ENCODE data around the gene ADM5. TPM values are rescaled to one million over a fixed set of nuclear protein-coding genes. Genes with fewer than 3 reads are reported as not detected.

Gene ADM5
- total and polyA plus RNA-seq, 8 donors: 0.28 to 2.5 (median 0.66) TPM

Small RNAs within 50 kb of the gene (microRNA-seq; reads per million reads assigned to microRNA genes)
- gene MIR5088: 0 reads per million in 2 donors

Other genes starting within 250 kb of the ADM5 start
- gene SLC17A7, start 248.1 kb upstream of the ADM5 start, total RNA-seq: under 1 TPM in 5 of 6 donors, not detected in 1; 0.13 to 0.53 (median 0.40) TPM
- under 1 TPM; 0.30 to 0.31 TPM for gene SLC17A7, start 248.1 kb upstream of the ADM5 start, polyA plus RNA-seq
- 10 to 100 TPM; 34.2 to 49.1 (median 37.2) TPM for gene PIH1D1, start 237.8 kb upstream of the ADM5 start, total RNA-seq
- gene PIH1D1, start 237.8 kb upstream of the ADM5 start, polyA plus RNA-seq: 100 to 1,000 TPM in 1 of 2 donors, 10 to 100 TPM in 1; 82.5 to 110 TPM
- 10 to 100 TPM; 16.1 to 22.9 (median 19.8) TPM for gene ALDH16A1, start 236.4 kb upstream of the ADM5 start, total RNA-seq
- 10 to 100 TPM; 72.4 to 89.3 TPM for gene ALDH16A1, start 236.4 kb upstream of the ADM5 start, polyA plus RNA-seq
- 1 to 10 TPM in 5 of 6 donors, under 1 TPM in 1; 0.79 to 3.7 (median 1.8) TPM for gene FLT3LG, start 215.4 kb upstream of the ADM5 start, total RNA-seq
- gene FLT3LG, start 215.4 kb upstream of the ADM5 start, polyA plus RNA-seq: 1 to 10 TPM; 7.1 to 8.4 TPM
- gene RPL13A, start 202.0 kb upstream of the ADM5 start, total RNA-seq: 1,000 to 10,000 TPM; 1,459 to 2,866 (median 2,217) TPM
- 1,000 to 10,000 TPM; 1,585 to 1,842 TPM for gene RPL13A, start 202.0 kb upstream of the ADM5 start, polyA plus RNA-seq
- gene RPS11, start 193.2 kb upstream of the ADM5 start, total RNA-seq: 1,000 to 10,000 TPM in 4 of 6 donors, 100 to 1,000 TPM in 2; 765 to 1,427 (median 1,126) TPM
- 1,000 to 10,000 TPM; 2,346 to 2,426 TPM for gene RPS11, start 193.2 kb upstream of the ADM5 start, polyA plus RNA-seq
- 100 to 1,000 TPM in 1 of 6 donors, 10 to 100 TPM in 5; 48.4 to 105 (median 66.3) TPM for gene FCGRT, start 176.9 kb upstream of the ADM5 start, total RNA-seq
- gene FCGRT, start 176.9 kb upstream of the ADM5 start, polyA plus RNA-seq: 10 to 100 TPM; 74.5 to 87.8 TPM
- 10 to 100 TPM in 1 of 6 donors, 1 to 10 TPM in 5; 1.6 to 16.5 (median 4.8) TPM for gene RCN3, start 161.6 kb upstream of the ADM5 start, total RNA-seq
- gene RCN3, start 161.6 kb upstream of the ADM5 start, polyA plus RNA-seq: 10 to 100 TPM; 38.7 to 41.5 TPM
- 10 to 100 TPM; 40.5 to 76.3 (median 52.1) TPM for gene NOSIP, start 109.0 kb upstream of the ADM5 start, total RNA-seq
- gene NOSIP, start 109.0 kb upstream of the ADM5 start, polyA plus RNA-seq: 100 to 1,000 TPM; 120 to 148 TPM
- gene PRRG2, start 108.3 kb upstream of the ADM5 start, total RNA-seq: 1 to 10 TPM; 6.5 to 8.9 (median 8.3) TPM
- 10 to 100 TPM; 11.6 to 15.9 TPM for gene PRRG2, start 108.3 kb upstream of the ADM5 start, polyA plus RNA-seq
- 10 to 100 TPM in 3 of 6 donors, 1 to 10 TPM in 3; 8.3 to 17.7 (median 9.5) TPM for gene PRR12, start 98.4 kb upstream of the ADM5 start, total RNA-seq
- 10 to 100 TPM; 14.0 to 18.9 TPM for gene PRR12, start 98.4 kb upstream of the ADM5 start, polyA plus RNA-seq
- gene RRAS, start 49.5 kb upstream of the ADM5 start, total RNA-seq: 10 to 100 TPM in 2 of 6 donors, 1 to 10 TPM in 4; 5.5 to 24.4 (median 7.5) TPM
- 10 to 100 TPM; 27.2 to 42.9 TPM for gene RRAS, start 49.5 kb upstream of the ADM5 start, polyA plus RNA-seq
- gene SCAF1, start 47.4 kb upstream of the ADM5 start, total RNA-seq: 10 to 100 TPM; 17.3 to 34.8 (median 28.3) TPM
- gene SCAF1, start 47.4 kb upstream of the ADM5 start, polyA plus RNA-seq: 10 to 100 TPM; 17.8 to 30.4 TPM
- gene IRF3, start 23.7 kb upstream of the ADM5 start, total RNA-seq: 10 to 100 TPM; 34.4 to 66.0 (median 44.7) TPM
- 100 to 1,000 TPM; 213 to 289 TPM for gene IRF3, start 23.7 kb upstream of the ADM5 start, polyA plus RNA-seq
- gene BCL2L12, start 23.7 kb upstream of the ADM5 start, total RNA-seq: 10 to 100 TPM in 2 of 6 donors, 1 to 10 TPM in 4; 6.0 to 12.0 (median 9.6) TPM
- gene BCL2L12, start 23.7 kb upstream of the ADM5 start, polyA plus RNA-seq: 10 to 100 TPM; 16.2 to 16.5 TPM
- 10 to 100 TPM; 27.2 to 61.1 (median 43.3) TPM for gene PRMT1, start 12.3 kb upstream of the ADM5 start, total RNA-seq
- 10 to 100 TPM; 95.3 to 98.7 TPM for gene PRMT1, start 12.3 kb upstream of the ADM5 start, polyA plus RNA-seq
- gene CPT1C, start 1.5 kb downstream of the ADM5 start, total RNA-seq: 1 to 10 TPM in 4 of 6 donors, under 1 TPM in 2; 0.28 to 5.6 (median 2.1) TPM
- gene CPT1C, start 1.5 kb downstream of the ADM5 start, polyA plus RNA-seq: 10 to 100 TPM; 10.5 to 12.6 TPM
- gene TSKS, start 73.7 kb downstream of the ADM5 start, total RNA-seq: under 1 TPM in 3 of 6 donors, not detected in 3; 0.08 to 0.34 (median 0.09) TPM
- gene TSKS, start 73.7 kb downstream of the ADM5 start, polyA plus RNA-seq: under 1 TPM; 0.35 to 0.76 TPM
- gene AP2A1, start 77.4 kb downstream of the ADM5 start, total RNA-seq: 10 to 100 TPM; 29.3 to 42.8 (median 34.2) TPM
- 10 to 100 TPM; 27.1 to 29.0 TPM for gene AP2A1, start 77.4 kb downstream of the ADM5 start, polyA plus RNA-seq
- 10 to 100 TPM in 3 of 6 donors, 1 to 10 TPM in 3; 8.8 to 22.3 (median 12.1) TPM for gene FUZ, start 123.7 kb downstream of the ADM5 start, total RNA-seq
- 10 to 100 TPM; 24.3 to 30.3 TPM for gene FUZ, start 123.7 kb downstream of the ADM5 start, polyA plus RNA-seq
- gene MED25, start 128.7 kb downstream of the ADM5 start, total RNA-seq: 10 to 100 TPM; 19.4 to 34.9 (median 24.3) TPM
- gene MED25, start 128.7 kb downstream of the ADM5 start, polyA plus RNA-seq: 10 to 100 TPM; 56.8 to 60.0 TPM
- gene PTOV1, start 161.6 kb downstream of the ADM5 start, total RNA-seq: 100 to 1,000 TPM in 1 of 6 donors, 10 to 100 TPM in 5; 48.8 to 116 (median 72.8) TPM
- 100 to 1,000 TPM; 177 to 191 TPM for gene PTOV1, start 161.6 kb downstream of the ADM5 start, polyA plus RNA-seq
- gene PNKP, start 178.0 kb downstream of the ADM5 start, total RNA-seq: 10 to 100 TPM; 28.7 to 52.4 (median 34.6) TPM
- gene PNKP, start 178.0 kb downstream of the ADM5 start, polyA plus RNA-seq: 100 to 1,000 TPM in 1 of 2 donors, 10 to 100 TPM in 1; 76.0 to 154 TPM
- gene AKT1S1, start 187.8 kb downstream of the ADM5 start, total RNA-seq: 10 to 100 TPM; 13.8 to 22.1 (median 16.2) TPM
- 10 to 100 TPM; 22.7 to 31.1 TPM for gene AKT1S1, start 187.8 kb downstream of the ADM5 start, polyA plus RNA-seq
- gene TBC1D17, start 188.1 kb downstream of the ADM5 start, total RNA-seq: 10 to 100 TPM; 21.0 to 34.3 (median 29.9) TPM
- 10 to 100 TPM; 74.0 to 99.3 TPM for gene TBC1D17, start 188.1 kb downstream of the ADM5 start, polyA plus RNA-seq
- gene IL4I1, start 207.3 kb downstream of the ADM5 start, total RNA-seq: 1 to 10 TPM in 2 of 6 donors, under 1 TPM in 4; 0.23 to 4.0 (median 0.63) TPM
- gene IL4I1, start 207.3 kb downstream of the ADM5 start, polyA plus RNA-seq: 1 to 10 TPM in 1 of 2 donors, under 1 TPM in 1; 0.45 to 1.1 TPM
- 10 to 100 TPM in 3 of 6 donors, 1 to 10 TPM in 3; 8.2 to 16.6 (median 11.2) TPM for gene ATF5, start 239.6 kb downstream of the ADM5 start, total RNA-seq
- 10 to 100 TPM; 16.0 to 25.7 TPM for gene ATF5, start 239.6 kb downstream of the ADM5 start, polyA plus RNA-seq
- 10 to 100 TPM; 11.4 to 26.4 (median 15.0) TPM for gene NUP62, start 239.9 kb downstream of the ADM5 start, total RNA-seq
- gene NUP62, start 239.9 kb downstream of the ADM5 start, polyA plus RNA-seq: 10 to 100 TPM; 19.6 to 20.7 TPM

All from pancreas (tissue), 8 donors.